GM20000 (cell line): ENCODE measurements around the gene JAKMIP1.

Experiments
- DNase-seq: peaks from one replicate; pipeline ENCODE4 v3.0.0; 2012; ENCODE audit warnings: low spot score
- TF ChIP-seq, protein P1 (sequence below): IDR thresholded peaks from 2 replicates; pipeline ENCODE4 v1.5.1; 2012; ENCODE audit warnings: mild to moderate bottlenecking, control low read depth; ENCODE audit errors: extremely low read depth, missing control alignments

Gene JAKMIP1

GRCh38 chr4:6047130-6047673, 153.1 kb downstream of the JAKMIP1 start:
- no peak for DNase-seq
- TF ChIP-seq, protein P1, sequence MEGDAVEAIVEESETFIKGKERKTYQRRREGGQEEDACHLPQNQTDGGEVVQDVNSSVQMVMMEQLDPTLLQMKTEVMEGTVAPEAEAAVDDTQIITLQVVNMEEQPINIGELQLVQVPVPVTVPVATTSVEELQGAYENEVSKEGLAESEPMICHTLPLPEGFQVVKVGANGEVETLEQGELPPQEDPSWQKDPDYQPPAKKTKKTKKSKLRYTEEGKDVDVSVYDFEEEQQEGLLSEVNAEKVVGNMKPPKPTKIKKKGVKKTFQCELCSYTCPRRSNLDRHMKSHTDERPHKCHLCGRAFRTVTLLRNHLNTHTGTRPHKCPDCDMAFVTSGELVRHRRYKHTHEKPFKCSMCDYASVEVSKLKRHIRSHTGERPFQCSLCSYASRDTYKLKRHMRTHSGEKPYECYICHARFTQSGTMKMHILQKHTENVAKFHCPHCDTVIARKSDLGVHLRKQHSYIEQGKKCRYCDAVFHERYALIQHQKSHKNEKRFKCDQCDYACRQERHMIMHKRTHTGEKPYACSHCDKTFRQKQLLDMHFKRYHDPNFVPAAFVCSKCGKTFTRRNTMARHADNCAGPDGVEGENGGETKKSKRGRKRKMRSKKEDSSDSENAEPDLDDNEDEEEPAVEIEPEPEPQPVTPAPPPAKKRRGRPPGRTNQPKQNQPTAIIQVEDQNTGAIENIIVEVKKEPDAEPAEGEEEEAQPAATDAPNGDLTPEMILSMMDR, result no peak

- DNase-seq, result no peak
- TF ChIP-seq, protein P1, result no peak
These were observed 153.7 kb downstream of the JAKMIP1 start for GRCh38 chr4:6046526-6047129.

DNA sequence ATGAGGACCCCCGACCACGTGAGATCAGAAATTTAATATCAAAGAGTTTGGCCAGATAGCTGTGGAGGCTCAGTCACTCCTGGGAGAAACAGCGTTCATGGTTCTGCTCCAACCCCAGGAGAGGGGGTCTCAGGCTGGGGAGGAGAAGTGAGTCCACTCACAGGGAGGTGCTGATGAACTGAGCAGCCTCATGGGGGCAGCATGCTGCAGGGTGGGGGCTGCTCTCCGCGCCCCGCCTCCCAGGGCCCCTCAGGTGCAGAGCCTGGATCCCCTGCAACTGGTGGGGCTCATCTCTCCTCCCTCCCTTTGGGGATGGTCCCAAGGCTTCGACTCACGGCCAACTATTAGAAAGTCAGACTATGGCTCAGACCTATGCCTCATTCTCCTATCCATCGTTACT, 155.5 kb downstream of the JAKMIP1 start:
- no peak for DNase-seq
- TF ChIP-seq, protein P1, result no peak

DNA sequence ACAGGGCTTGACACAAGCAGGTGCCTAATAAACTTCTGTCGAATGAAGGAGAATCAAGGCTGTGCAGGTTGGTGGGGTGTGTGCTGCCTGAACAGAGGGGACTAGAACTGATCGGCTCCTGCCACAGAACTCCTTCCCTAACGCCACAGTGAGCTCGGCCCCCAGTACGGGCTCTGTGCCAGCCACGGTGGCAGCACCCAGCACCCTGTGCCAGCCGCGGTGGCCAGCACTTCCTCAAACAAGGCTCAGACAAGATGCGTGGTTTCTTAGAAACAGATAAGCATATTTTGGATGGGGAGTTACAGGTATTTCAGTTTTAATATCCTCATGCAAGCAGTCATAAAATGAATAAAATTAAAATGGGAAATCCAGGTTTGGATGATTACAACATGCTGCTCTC, 156.1 kb downstream of the JAKMIP1 start:
- no peak for DNase-seq
- TF ChIP-seq, protein P1, result no peak

DNA sequence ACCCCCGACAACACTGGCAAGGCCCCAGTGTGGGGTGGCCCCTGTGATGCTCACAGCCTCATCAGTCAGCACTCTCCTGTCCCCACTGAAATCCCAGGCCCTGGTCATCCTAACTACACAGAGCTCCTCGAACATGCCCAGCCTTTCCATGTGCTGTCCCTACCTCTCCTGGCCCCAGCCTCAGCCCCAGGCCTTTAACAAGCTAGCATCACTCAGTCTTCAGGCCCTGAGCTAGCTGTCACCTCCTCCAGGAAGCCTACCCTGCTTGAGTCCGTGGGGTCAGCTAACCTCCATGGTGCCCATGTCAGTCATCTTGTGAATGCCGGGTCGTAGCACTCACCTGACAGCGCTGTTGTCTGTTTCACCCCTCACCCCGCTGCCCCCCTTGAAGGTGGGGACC, 156.5 kb downstream of the JAKMIP1 start:
- TF ChIP-seq, protein P1, result no peak
- no peak for DNase-seq

GRCh38 chr4:6043188-6043587, 157.2 kb downstream of the JAKMIP1 start:
- TF ChIP-seq, protein P1, result no peak
- DNase-seq, result no peak

DNA sequence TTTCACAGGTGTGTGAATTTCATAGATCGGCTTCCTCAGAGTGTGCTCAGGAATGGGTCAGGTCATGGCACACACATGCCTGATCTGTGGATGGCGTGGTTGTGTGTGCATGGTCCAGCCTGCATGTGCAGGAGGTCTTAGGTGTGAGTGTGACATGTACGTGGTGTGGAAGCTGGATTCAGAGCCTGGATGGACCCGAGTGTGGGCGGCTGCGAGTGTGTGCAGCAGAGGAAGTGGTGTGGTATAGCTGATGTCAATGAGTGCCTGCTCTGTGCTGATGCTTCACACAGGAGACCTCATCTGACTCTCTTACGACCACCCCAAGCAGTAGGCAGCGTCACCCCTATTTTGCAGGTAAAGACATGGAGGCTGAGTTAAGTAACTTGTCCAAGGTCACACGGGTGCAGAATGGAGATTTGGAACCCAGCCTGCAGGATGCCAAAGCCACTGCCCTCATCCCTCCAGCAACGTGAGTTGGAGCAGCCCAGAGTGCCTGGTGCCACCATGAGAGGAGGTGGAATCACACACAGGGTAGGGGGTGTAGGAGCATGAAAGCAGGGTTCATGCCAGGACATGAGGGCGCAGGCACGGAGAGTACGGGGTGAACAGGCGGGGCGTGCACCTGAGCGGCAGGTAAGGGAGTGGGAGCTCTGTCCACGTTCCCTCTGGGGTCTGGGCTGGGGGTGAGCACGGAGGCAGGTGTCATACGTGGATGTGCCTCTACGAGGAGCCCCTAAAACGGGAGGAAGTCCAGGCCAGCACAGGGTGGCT, 157.9 kb downstream of the JAKMIP1 start:
- TF ChIP-seq, protein P1, result no peak
- DNase-seq, result no peak
